WERI-Rb-1 (cell line): ENCODE measurements around the gene ITGB4.
A peak's percentile ranks its signal among the peaks of the same experiment; 100 is the strongest.

Experiments used
- DNase-seq: peaks from one replicate; pipeline ENCODE4 v3.0.0-alpha.2; 2020
- H3K27ac ChIP-seq: fragments of 250-450 bp; sonication (Bioruptor Pico); 2 replicates; pipeline ENCODE4 v1.5.1; 2020; ENCODE audit warnings: mild to moderate bottlenecking, moderate library complexity
- H3K27me3 ChIP-seq: fragments of 250-450 bp; sonication (Bioruptor Pico); 2 replicates; pipeline ENCODE4 v1.5.1; 2021; ENCODE audit warnings: mild to moderate bottlenecking, low read depth, moderate library complexity; ENCODE audit not compliant: insufficient read depth, severe bottlenecking
- H3K36me3 ChIP-seq: fragments of 250-450 bp; sonication (Bioruptor Pico); 2 replicates; pipeline ENCODE4 v1.5.1; 2020; ENCODE audit warnings: mild to moderate bottlenecking, moderate library complexity
- H3K4me3 ChIP-seq: 2 replicates; pipeline ENCODE4 v1.5.1; 2011; ENCODE audit warnings: low read depth, mild to moderate bottlenecking, control low read depth, low read length
- H3K9me3 ChIP-seq: fragments of 250-450 bp; sonication (Bioruptor Pico); 2 replicates; pipeline ENCODE4 v1.5.1; 2021; ENCODE audit warnings: mild to moderate bottlenecking, moderate library complexity; ENCODE audit not compliant: severe bottlenecking
- CTCF ChIP-seq: IDR thresholded peaks from 2 replicates; pipeline ENCODE4 v1.5.1; 2011; ENCODE audit warnings: low read depth, mild to moderate bottlenecking, control low read depth, inconsistent platforms, low read length

ITGB4 gene

GRCh38 chr17:75748706-75749105, 27.4 kb downstream of the ITGB4 start:
- no peak for TF ChIP-seq CTCF
- Histone ChIP-seq H3K4me3 (no peak overlapping the region), H3K27me3 (no peaks in the 10 kb centered on the region), H3K27ac (no peak overlapping the region), H3K36me3 (no peaks in the 10 kb centered on the region), H3K9me3 (peaks cover 2% of the 10 kb centered on the region)
- no peak for DNase-seq

GRCh38 chr17:75749545-75750389, 28.5 kb downstream of the ITGB4 start:
- no peak overlapping the region for H3K27ac ChIP-seq
- H3K4me3 ChIP-seq: no peak overlapping the region
- no peaks in the 10 kb centered on the region for H3K27me3 ChIP-seq
- TF ChIP-seq CTCF: peak; percentile 97
- peak; percentile 90 for DNase-seq
- H3K9me3 ChIP-seq: peaks cover 2% of the 10 kb centered on the region
- H3K36me3 ChIP-seq: no peaks in the 10 kb centered on the region

- Histone ChIP-seq H3K27me3 (no peaks in the 10 kb centered on the region), H3K9me3 (peaks cover 2% of the 10 kb centered on the region), H3K4me3 (no peak overlapping the region), H3K36me3 (no peaks in the 10 kb centered on the region), H3K27ac (no peak overlapping the region)
- TF ChIP-seq CTCF: no peak
- no peak for DNase-seq
Measured at GRCh38 chr17:75750661-75751423, 29.6 kb downstream of the ITGB4 start.

GRCh38 chr17:75751676-75752404, 30.6 kb downstream of the ITGB4 start:
- Histone ChIP-seq H3K36me3 (no peaks in the 10 kb centered on the region), H3K4me3 (no peak overlapping the region), H3K27me3 (no peaks in the 10 kb centered on the region), H3K27ac (no peak overlapping the region), H3K9me3 (no peaks in the 10 kb centered on the region)
- no peak for TF ChIP-seq CTCF
- no peak for DNase-seq

GRCh38 chr17:75752405-75752709, 31.1 kb downstream of the ITGB4 start:
- Histone ChIP-seq H3K27ac (no peak overlapping the region), H3K36me3 (no peaks in the 10 kb centered on the region), H3K4me3 (no peak overlapping the region), H3K9me3 (no peaks in the 10 kb centered on the region), H3K27me3 (no peaks in the 10 kb centered on the region)
- no peak for DNase-seq
- TF ChIP-seq CTCF: no peak
